ENCODE data around the gene SAMD10. TPM values are rescaled to one million over a fixed set of nuclear protein-coding genes. Genes with fewer than 3 reads are reported as not detected.

SAMD10 gene
- total and polyA plus RNA-seq, 4 donors, result 0.74 to 3.4 (median 2.1) TPM

GRCh38 chr20:63958471-63958870, 21.0 kb downstream of the SAMD10 start:
- no peak overlapping the region for H3K4me3 ChIP-seq (ENCODE audit: low read depth in 1 of 3, low read length in 3 of 3)
- no peak overlapping the region for H3K9ac ChIP-seq (ENCODE audit: low read depth in 1 of 2, low read length in 2 of 2)
- H3K4me1 ChIP-seq (ENCODE audit: control insufficient read depth in 4 of 4, insufficient read depth in 4 of 4, low read length in 3 of 4), result peaks cover 20 to 44% (median 33%) of the 10 kb centered on the region in 4 donors
- H3K27me3 ChIP-seq (ENCODE audit: control insufficient read depth in 4 of 4, insufficient read depth in 4 of 4, low read length in 3 of 4), result no peaks in the 10 kb centered on the region
- no peak overlapping the region for H3K27ac ChIP-seq (ENCODE audit: low read depth in 1 of 2, low read length in 2 of 2)
- TF ChIP-seq FOXA2 (IDR thresholded peaks at IDR 0.05) (no peak), REST (IDR thresholded peaks at IDR 0.05) (no peak), CTCF (IDR thresholded peaks at IDR 0.05; ENCODE audit: low read depth, low read length, missing input control) (no peak), ATF3 (IDR thresholded peaks at IDR 0.05) (no peak), MAX (IDR thresholded peaks at IDR 0.05) (no peak), YY1 (IDR thresholded peaks at IDR 0.05) (no peak), JUND (IDR thresholded peaks at IDR 0.05) (no peak), HNF4G (IDR thresholded peaks at IDR 0.05) (no peak), RAD21 (IDR thresholded peaks at IDR 0.05) (no peak), FOXA1 (IDR thresholded peaks at IDR 0.05) (no peak), SP1 (IDR thresholded peaks at IDR 0.05) (no peak), NR2F2 (IDR thresholded peaks at IDR 0.05) (no peak), GABPA (IDR thresholded peaks at IDR 0.05 in 1 of 2, conservative IDR thresholded peaks at IDR 0.05 in 1 of 2) (no peak), TAF1 (conservative IDR thresholded peaks at IDR 0.05) (no peak), EGR1 (IDR thresholded peaks at IDR 0.05; ENCODE audit: low read depth in 2 of 2) (no peak), HNF4A (conservative IDR thresholded peaks at IDR 0.05) (no peak), ZBTB33 (IDR thresholded peaks at IDR 0.05) (no peak), RXRA (IDR thresholded peaks at IDR 0.05) (no peak)
- no peaks in the 10 kb centered on the region for H3K9me3 ChIP-seq (ENCODE audit: control insufficient read depth in 4 of 4, low read length in 3 of 4)
- no peak for DNase-seq (ENCODE audit: low spot score)
- WGBS, result 65% methylated on average over 4 of the region's 4 CpGs
- H3K36me3 ChIP-seq (ENCODE audit: control insufficient read depth in 4 of 4, insufficient read depth in 3 of 4, low read depth in 1 of 4, low read length in 3 of 4), result peaks cover 5 to 36% (median 10%) of the 10 kb centered on the region in 4 donors
